Activated T-cell treated with anti-CD3 and anti-CD28 coated beads, Interleukin-2, amount 50 U/mL, for 72 hours (primary cell): ENCODE measurements around the gene MRPL28. TPM values are rescaled to one million over a fixed set of nuclear protein-coding genes. Genes with fewer than 3 reads are reported as not detected.
"Not testable (repeated sequence)": the region's sequence is repeated elsewhere in the genome, so short reads cannot be mapped to it uniquely, and the experiment has no call there.

Experiments used
- ATAC-seq, 2 donors: fragments of 150-1000 bp; cut with Tn5 transposase; replicated peaks in 1 of 2; 2 replicates each; pipeline ENCODE4 v1.10.0; 2021; ENCODE audit warnings: moderate library complexity in 2 of 2, mild to moderate bottlenecking in 1 of 2
- DNase-seq, 2 donors: peaks; one replicate each; pipeline ENCODE4 v3.0.0; 2021 to 2022; ENCODE audit warnings: mixed read lengths in 1 of 2
- H3K27ac Mint-ChIP-seq: one replicate; pipeline ENCODE4 v1.8.0; 2022; ENCODE audit warnings: mild to moderate bottlenecking, moderate library complexity, mixed read lengths
- H3K27me3 Mint-ChIP-seq: one replicate; pipeline ENCODE4 v1.8.0; 2022; ENCODE audit warnings: low read depth, mixed read lengths
- H3K36me3 Mint-ChIP-seq, 2 donors: one replicate each; pipeline ENCODE4 v1.8.0; 2022; ENCODE audit warnings: mixed read lengths in 2 of 2, mild to moderate bottlenecking in 1 of 2; ENCODE audit not compliant: insufficient read depth in 2 of 2
- H3K4me1 Mint-ChIP-seq: one replicate; pipeline ENCODE4 v1.8.0; 2022; ENCODE audit warnings: low read depth, mixed read lengths
- H3K4me3 Mint-ChIP-seq, 2 donors: one replicate each; pipeline ENCODE4 v1.8.0; 2022; ENCODE audit warnings: mild to moderate bottlenecking in 2 of 2, mixed read lengths in 2 of 2, moderate library complexity in 2 of 2
- H3K9me3 Mint-ChIP-seq, 2 donors: one replicate each; pipeline ENCODE4 v1.8.0; 2022; ENCODE audit warnings: mixed read lengths in 2 of 2
- total RNA-seq, 2 donors: library from RNA; stranded (reverse); gene quantifications; one replicate each; pipeline ENCODE4 v1.2.3, GENCODE V29; 2022

Gene MRPL28
- total RNA-seq, 2 donors from 2014 or later = 54.5 to 73.2 TPM

DNA sequence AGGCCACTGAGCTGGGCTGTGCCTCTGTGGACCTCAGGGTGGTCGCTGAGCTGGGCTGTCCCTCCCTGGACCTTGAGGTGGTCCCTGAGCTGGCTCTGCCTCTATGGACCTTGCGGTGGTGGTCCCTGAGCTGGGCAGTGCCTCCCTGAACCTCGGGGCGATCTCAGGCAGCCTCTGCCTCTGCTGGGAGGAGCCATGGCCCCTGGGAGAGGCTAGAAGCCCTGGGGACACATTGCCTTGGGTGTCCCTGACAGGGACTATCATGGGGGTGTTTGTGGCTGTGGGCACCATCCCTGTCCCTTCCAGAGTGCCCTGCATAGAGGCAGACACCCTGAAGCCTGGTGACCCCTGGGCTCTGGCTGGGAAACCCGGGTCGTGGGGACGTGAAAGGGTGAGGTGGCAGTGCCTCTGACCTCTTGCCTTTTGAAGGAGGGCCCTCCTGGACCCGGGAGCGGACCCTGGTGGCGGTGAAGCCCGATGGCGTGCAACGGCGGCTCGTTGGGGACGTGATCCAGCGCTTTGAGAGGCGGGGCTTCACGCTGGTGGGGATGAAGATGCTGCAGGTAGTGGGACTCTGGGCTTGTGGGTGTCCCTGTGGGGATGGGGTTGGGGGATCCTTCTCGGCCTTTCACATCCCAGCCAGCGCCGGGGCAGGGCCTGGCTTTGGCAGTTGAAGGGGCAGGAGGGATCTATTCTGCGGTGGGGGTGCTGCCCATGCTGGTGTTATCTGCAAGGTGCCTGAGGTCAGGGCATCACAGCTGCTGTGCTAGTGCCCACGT is 28.4 kb upstream of the MRPL28 start:
- H3K9me3 Mint-ChIP-seq = no peaks in the 10 kb centered on the region
- no peaks in the 10 kb centered on the region for H3K36me3 Mint-ChIP-seq
- DNase-seq (no peak), ATAC-seq (no peak)
- H3K27me3 Mint-ChIP-seq = no peaks in the 10 kb centered on the region
- no peak overlapping the region for H3K27ac Mint-ChIP-seq
- H3K4me3 Mint-ChIP-seq = peak overlapping the region; percentile 41 to 76
- H3K4me1 Mint-ChIP-seq = peaks cover 28% of the 10 kb centered on the region

DNA sequence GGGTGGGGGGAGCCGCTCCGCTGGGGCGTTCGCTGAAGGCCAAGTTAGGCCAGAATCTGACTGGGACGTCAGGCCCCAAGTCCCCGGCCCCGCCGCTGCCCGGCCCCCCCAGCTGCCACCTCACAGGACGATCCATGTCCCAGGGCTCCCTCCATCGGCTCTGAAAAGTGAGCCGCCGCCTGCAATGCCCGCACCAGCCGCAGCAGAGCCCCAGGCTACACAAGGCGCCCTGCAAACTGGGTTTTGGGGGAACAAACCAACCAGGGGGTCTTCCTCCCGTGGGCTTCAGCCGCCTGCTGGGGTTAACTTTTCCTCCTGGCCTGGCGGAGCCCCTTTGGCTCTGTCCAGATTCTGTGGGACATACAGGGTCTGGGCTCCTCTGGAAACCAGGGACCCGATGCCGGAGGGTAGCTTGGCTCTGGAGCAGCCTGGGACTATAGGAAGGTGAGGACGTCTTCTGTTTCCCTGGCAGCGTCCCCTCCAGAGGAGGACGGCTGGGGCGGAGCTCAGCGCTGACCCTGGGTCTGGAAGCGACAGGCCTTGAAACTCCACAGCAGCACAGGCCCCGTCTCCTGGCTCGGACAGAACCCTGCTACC is 27.5 kb upstream of the MRPL28 start:
- H3K27ac Mint-ChIP-seq = no peak overlapping the region
- no peaks in the 10 kb centered on the region for H3K36me3 Mint-ChIP-seq
- H3K4me1 Mint-ChIP-seq = peaks cover 30% of the 10 kb centered on the region
- no peak for ATAC-seq
- H3K4me3 Mint-ChIP-seq = peak overlapping the region; percentile 41 to 76
- peak; percentile 38 to 45 for DNase-seq
- H3K9me3 Mint-ChIP-seq = no peaks in the 10 kb centered on the region
- H3K27me3 Mint-ChIP-seq = no peaks in the 10 kb centered on the region

DNA sequence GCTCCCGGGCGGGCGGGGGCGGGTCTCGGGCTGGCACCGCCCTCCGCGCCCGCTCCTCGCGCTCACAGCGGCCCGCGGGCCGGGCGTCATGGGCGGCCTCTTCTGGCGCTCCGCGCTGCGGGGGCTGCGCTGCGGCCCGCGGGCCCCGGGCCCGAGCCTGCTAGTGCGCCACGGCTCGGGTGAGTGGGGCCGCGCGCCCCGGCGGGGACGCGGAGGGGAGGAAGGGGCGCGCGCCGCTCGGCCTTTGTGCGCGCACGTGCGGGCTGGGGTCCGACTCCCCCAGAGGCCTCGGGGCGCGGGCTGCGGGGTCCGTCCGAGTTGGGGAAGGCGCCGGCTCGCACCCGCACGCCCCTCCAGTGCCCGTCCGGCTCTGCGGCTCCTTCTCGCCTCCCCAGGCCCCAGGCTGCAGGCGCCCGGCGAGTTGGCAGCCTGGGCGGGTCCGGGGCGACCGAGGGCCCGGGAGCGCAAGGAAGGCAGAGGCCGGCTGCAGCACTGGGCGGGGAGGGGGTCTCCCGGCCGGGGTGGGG is 26.9 kb upstream of the MRPL28 start, which contains the start of gene NME4:
TSS of gene NME4 (plus strand) at position 65 of the 527 bp plus-strand sequence. CDS start at position 89, 24 bp downstream.
- Mint-ChIP-seq H3K4me3 (peak within 1 kb of the TSS; percentile 82 to 87), H3K27ac (peak within 1 kb of the TSS; percentile 80), H3K36me3 (no peaks in the 10 kb centered on the region), H3K27me3 (no peaks in the 10 kb centered on the region), H3K4me1 (peaks cover 30% of the 10 kb centered on the region), H3K9me3 (no peaks in the 10 kb centered on the region)
- DNase-seq = peak; percentile 51 to 53
- ATAC-seq = peak; percentile 14 to 31

DNA sequence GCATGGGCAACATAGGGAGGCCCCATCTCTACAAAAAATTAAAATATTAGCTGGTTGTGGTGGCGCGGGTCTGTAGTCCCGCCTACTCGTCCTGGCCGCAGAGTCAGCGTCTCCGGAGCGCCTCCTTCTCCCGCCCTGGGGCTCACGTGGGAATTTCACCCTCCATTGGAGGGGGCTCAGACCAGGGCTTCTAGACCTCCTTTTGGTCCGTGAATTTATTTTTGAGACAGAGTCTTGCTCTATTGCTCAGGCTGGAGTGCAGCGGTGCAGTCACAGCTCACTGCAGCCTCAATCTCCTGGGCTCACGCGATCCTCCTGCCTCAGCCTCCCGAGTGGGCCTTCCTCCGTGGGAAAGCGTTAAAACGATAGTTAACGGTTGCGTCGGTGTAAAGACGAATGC is 26.3 kb upstream of the MRPL28 start:
- Mint-ChIP-seq H3K27me3 (no peaks in the 10 kb centered on the region), H3K27ac (peak overlapping the region; percentile 80), H3K36me3 (no peaks in the 10 kb centered on the region), H3K9me3 (peaks cover 0 to 3% of the 10 kb centered on the region in 2 donors), H3K4me1 (peaks cover 34% of the 10 kb centered on the region), H3K4me3 (peak overlapping the region; percentile 82 to 87)
- no peak for DNase-seq
- no peak for ATAC-seq

DNA sequence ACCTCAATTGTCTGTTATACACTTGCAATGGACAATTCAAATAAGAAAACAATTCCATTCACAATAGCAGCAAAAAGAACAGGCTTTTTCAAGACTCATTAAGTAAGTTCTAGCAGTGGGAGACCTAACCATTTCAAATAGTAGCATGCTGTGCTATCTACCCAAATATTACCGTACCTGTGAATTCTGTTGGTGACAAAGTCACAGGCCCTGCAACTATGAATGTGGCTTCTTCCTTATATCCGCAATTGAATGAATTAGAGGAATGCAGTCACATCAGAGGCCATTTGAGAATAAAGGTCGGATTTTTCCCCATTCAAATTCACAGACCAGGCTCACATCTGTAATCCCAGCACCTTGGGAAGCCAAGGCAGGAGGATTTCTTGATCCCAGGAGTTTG is 25.9 kb upstream of the MRPL28 start:
- Mint-ChIP-seq H3K9me3 (peaks cover 0 to 3% of the 10 kb centered on the region in 2 donors), H3K27ac (no peak overlapping the region), H3K36me3 (no peaks in the 10 kb centered on the region), H3K4me1 (peaks cover 34% of the 10 kb centered on the region), H3K27me3 (no peaks in the 10 kb centered on the region), H3K4me3 (peak overlapping the region; percentile 82 to 87)
- no peak for ATAC-seq
- DNase-seq = no peak

DNA sequence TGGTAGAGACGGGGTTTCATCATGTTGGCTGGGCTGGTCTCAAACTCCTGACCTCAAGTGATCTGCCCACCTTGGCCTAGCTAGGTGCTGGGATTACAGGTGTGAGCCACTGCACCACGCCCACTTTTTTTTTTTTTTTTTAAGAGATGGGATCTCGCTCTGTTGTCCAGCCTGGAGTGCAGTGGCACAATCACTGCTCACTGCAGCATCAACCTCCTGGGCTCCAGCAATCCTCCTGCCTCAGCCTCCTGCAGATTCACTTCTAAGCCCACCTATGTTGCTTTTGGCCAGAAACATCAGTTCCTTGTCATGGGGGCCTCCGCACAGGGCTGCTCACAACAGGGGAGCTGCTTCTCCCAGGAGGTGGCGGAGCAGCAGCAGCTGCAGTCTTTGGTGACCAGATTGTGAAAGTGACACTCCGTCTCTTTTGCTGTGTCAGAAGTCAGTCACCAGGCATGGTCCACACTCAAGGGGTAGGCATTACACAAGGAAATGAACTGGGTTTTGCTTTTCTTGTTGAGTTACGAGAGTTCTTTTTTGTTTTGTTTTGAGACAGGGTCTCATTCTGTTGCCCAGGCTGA is 22.2 kb upstream of the MRPL28 start:
- no peaks in the 10 kb centered on the region for H3K27me3 Mint-ChIP-seq
- peaks cover 0 to 3% of the 10 kb centered on the region in 2 donors for H3K9me3 Mint-ChIP-seq
- peak overlapping the region; percentile 65 for H3K27ac Mint-ChIP-seq
- H3K4me1 Mint-ChIP-seq = peaks cover 25% of the 10 kb centered on the region
- ATAC-seq (peak; percentile 20 to 55), DNase-seq (peak; percentile 37 to 47)
- H3K36me3 Mint-ChIP-seq = no peaks in the 10 kb centered on the region
- H3K4me3 Mint-ChIP-seq = peak overlapping the region; percentile 32 to 56

DNA sequence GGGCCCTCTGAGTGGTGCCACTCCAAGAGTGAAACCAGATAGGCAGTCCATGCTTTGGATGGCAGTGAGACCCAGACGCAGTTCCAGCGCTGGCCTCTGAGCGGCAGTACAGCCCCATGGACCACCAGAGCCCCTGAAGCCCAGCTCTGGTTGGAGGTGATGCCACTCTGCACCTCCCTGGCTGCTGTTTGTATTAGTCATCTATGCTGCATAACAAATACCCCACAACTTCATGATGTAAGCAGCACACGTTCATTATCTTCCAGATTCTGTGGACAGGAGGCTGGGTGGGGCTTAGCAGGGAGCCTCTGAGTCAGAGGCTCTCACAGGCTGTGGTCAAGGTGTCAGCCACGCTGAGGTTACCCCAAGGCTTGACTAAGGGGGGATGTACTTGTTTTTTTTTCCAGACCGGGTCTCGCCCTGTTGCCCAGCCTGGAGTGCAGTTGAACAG is 21.6 kb upstream of the MRPL28 start:
- H3K4me3 Mint-ChIP-seq = peak overlapping the region; percentile 32 to 56
- H3K27me3 Mint-ChIP-seq = no peaks in the 10 kb centered on the region

DNA sequence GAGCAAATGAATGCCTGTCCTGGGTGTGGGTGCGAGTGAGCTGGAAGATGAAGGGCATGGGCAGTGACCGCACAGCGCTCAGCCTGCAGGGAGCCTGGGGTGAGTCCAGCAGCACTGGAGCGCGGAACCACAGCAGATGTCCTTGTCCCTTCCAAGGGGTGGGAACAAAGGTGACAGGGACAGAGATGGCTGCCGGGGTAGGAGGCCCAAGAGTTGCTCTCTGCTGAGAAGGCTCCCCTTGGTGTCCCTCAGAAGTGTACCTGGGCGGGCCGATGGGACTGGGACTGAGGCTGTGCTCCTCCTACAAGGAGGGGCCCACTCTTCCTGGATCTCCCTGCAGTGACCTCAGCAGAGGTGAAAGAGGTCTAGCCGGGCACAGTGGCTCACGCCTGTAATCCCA is 19.0 kb upstream of the MRPL28 start:
- no peak for ATAC-seq

More for the DNA sequence above, 21.6 kb upstream of the MRPL28 start:
- H3K9me3 Mint-ChIP-seq = peaks cover 0 to 3% of the 10 kb centered on the region in 2 donors
- H3K27ac Mint-ChIP-seq = peak overlapping the region; percentile 55
- H3K4me1 Mint-ChIP-seq = peaks cover 25% of the 10 kb centered on the region
- peak; percentile 96 to 97 for ATAC-seq
- DNase-seq = peak; percentile 90 to 91
- H3K36me3 Mint-ChIP-seq = no peaks in the 10 kb centered on the region

DNA sequence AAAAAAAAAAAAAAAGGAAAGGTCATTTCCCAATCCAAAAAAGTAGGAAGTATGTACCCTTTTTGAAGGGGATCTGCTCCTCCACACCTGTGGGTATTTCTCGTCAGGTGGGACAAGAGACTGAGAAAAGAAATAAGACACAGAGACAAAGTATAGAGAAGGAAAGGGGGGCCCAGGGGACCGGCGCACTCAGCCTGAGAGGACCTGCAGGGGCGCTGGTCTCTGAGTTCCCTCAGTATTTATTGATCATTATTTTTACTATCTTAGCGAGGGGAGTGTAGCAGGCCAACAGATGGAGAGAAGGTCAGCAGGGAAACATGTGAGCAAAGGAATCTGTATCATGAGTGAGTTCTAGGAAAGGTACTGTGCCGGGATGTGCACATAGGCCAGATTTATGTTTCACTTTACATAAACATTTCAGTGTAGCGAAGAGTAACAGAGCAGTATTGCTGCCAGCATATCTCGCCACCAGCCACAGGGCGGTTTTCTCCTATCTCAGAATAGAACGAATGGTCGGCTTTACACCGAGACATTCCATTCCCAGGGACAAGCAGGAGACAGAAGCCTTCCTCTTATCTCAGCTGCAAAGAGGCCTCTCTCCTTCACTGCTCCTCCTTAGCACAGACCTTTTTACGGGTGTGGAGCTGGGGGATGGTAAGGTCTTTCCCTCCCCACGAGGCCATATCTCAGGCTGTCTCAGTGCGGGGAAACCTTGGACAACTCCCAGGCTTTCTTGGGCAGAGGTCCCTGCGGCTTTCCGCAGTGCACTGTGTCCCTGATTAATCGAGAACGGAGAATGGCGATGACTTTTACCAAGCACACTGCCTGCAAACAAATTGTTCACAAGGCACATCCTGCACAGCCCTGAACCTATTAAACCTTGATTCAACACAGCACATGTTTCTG is 17.7 kb upstream of the MRPL28 start:
- not testable (repeated sequence) for DNase-seq, ATAC-seq, H3K27me3 Mint-ChIP-seq, H3K9me3 Mint-ChIP-seq, H3K27ac Mint-ChIP-seq, H3K4me3 Mint-ChIP-seq, H3K36me3 Mint-ChIP-seq
- H3K4me1 Mint-ChIP-seq = peaks cover 23% of the 10 kb centered on the region

More for the DNA sequence above, 19.0 kb upstream of the MRPL28 start:
- Mint-ChIP-seq H3K27me3 (no peaks in the 10 kb centered on the region), H3K9me3 (peaks cover 0 to 3% of the 10 kb centered on the region in 2 donors), H3K4me1 (peaks cover 15% of the 10 kb centered on the region), H3K4me3 (no peak overlapping the region), H3K36me3 (no peaks in the 10 kb centered on the region), H3K27ac (no peak overlapping the region)
- no peak for DNase-seq

DNA sequence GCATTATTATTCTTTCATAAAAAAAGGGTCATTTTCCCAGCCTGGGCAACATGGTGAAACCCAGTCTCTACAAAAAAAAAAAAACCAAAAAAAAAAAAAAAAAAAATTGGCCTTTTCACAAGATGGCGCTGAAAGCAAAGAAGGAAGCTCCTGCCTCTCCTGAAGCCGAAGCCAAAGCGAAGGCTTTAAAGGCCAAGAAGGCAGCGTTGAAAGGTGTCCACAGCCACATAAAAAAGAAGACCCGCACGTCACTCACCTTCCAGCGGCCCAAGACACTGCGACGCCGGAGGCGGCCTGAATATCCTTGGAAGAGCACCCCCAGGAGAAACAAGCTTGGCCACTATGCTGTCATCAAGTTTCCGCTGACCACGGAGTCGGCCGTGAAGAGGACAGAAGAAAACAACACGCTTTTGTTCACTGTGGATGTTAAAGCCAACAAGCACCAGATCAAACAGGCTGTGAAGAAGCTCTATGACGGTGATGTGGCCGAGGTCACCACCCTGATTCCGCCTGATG is 16.4 kb upstream of the MRPL28 start:
- H3K36me3 Mint-ChIP-seq = no peaks in the 10 kb centered on the region
- H3K4me3 Mint-ChIP-seq = no peak overlapping the region
- no peaks in the 10 kb centered on the region for H3K27me3 Mint-ChIP-seq
- H3K9me3 Mint-ChIP-seq = no peaks in the 10 kb centered on the region
- DNase-seq (no peak), ATAC-seq (no peak)
- H3K27ac Mint-ChIP-seq = no peak overlapping the region
- peaks cover 12% of the 10 kb centered on the region for H3K4me1 Mint-ChIP-seq

DNA sequence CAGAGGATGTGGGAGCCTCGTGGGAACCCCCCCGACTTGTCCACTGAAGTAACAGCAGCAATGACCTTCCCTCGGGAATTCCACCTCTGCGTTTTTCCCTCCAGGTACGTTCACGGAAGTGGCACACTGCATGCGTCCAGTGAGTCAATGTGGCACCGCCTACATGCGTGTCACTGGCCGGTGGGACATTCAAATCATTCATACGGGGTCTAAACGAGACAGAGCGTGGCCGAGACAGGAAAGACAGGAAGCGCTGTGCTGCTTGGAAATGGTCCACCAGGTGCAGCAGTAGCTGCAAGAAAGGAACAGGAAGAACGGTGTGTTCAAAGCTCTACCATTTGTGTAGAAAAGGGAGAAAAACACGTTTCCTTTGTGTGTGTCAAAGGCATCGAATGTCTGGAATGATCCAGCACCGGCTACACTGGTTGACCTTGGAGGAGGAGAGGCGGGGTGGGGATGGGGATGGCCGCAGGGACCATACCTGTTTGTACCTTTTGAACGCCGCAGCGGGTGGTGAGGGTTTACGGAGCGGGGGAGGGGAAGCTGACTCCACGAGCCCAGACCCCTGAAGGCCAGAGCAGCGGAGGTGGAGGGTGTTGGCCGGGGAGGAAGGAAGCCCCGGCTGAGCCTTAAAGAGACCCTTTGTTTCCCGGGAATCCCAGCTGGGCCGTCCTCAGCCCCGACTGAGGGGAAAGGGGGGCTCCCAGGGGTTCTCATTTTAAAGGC is 13.2 kb upstream of the MRPL28 start:
- DNase-seq (peak; percentile 63 to 69), ATAC-seq (peak; percentile 54 to 68)
- no peaks in the 10 kb centered on the region for H3K36me3 Mint-ChIP-seq
- peak overlapping the region; percentile 4 for H3K27ac Mint-ChIP-seq
- no peaks in the 10 kb centered on the region for H3K27me3 Mint-ChIP-seq
- no peaks in the 10 kb centered on the region for H3K9me3 Mint-ChIP-seq
- H3K4me1 Mint-ChIP-seq = peaks cover 20% of the 10 kb centered on the region
- peak overlapping the region; percentile 69 to 89 for H3K4me3 Mint-ChIP-seq
